Activated CD4-positive, alpha-beta T cell treated with anti-CD3 and anti-CD28 coated beads, Interleukin-2, amount 50 U/mL, for 48 hours (primary cell): Measurements from ENCODE around the gene PPP1R12B.
"Not testable (repeated sequence)": the region's sequence is repeated elsewhere in the genome, so short reads cannot be mapped to it uniquely, and the experiment has no call there.

ENCODE experiments used
- DNase-seq, 2 experiments: peaks; one replicate each; pipeline ENCODE4 v3.0.0-alpha.2; 2020

Gene PPP1R12B

GRCh38 chr1:202493112-202493511 is 144.6 kb downstream of the PPP1R12B start:
- not testable (repeated sequence) for DNase-seq

GRCh38 chr1:202498542-202498941 is 150.0 kb downstream of the PPP1R12B start:
- no peak for DNase-seq

GRCh38 chr1:202499997-202500396 is 151.5 kb downstream of the PPP1R12B start:
- DNase-seq = not testable (repeated sequence)

- no peak for DNase-seq
These were observed 152.8 kb downstream of the PPP1R12B start for GRCh38 chr1:202501281-202501680.

- DNase-seq = no peak
These were observed 156.9 kb downstream of the PPP1R12B start for GRCh38 chr1:202505356-202505755.

GRCh38 chr1:202505880-202506575 is 157.5 kb downstream of the PPP1R12B start:
- not testable (repeated sequence) for DNase-seq

- not testable (repeated sequence) for DNase-seq
These were observed 160.4 kb downstream of the PPP1R12B start for GRCh38 chr1:202508863-202509262.

- DNase-seq = not testable (repeated sequence)
These were observed 165.4 kb downstream of the PPP1R12B start for GRCh38 chr1:202513875-202514274.

- no peak for DNase-seq
These were observed 168.0 kb downstream of the PPP1R12B start for GRCh38 chr1:202516434-202516877.

GRCh38 chr1:202517146-202517545 is 168.6 kb downstream of the PPP1R12B start:
- DNase-seq = not testable (repeated sequence)

GRCh38 chr1:202518180-202518579 is 169.7 kb downstream of the PPP1R12B start:
- DNase-seq = not testable (repeated sequence)

- DNase-seq = not testable (repeated sequence)
These were observed 170.4 kb downstream of the PPP1R12B start for GRCh38 chr1:202518905-202519304.

GRCh38 chr1:202520129-202520856 is 171.8 kb downstream of the PPP1R12B start:
- not testable (repeated sequence) for DNase-seq

- DNase-seq = not testable (repeated sequence)
These were observed 172.3 kb downstream of the PPP1R12B start for GRCh38 chr1:202520857-202521216.

GRCh38 chr1:202521484-202521883 is 173.0 kb downstream of the PPP1R12B start:
- not testable (repeated sequence) for DNase-seq

- no peak for DNase-seq
These were observed 173.4 kb downstream of the PPP1R12B start for GRCh38 chr1:202521886-202522285.

GRCh38 chr1:202526056-202526455 is 177.6 kb downstream of the PPP1R12B start:
- not testable (repeated sequence) for DNase-seq

- not testable (repeated sequence) for DNase-seq
These were observed 179.7 kb downstream of the PPP1R12B start for GRCh38 chr1:202528096-202528722.

GRCh38 chr1:202530686-202531085 is 182.2 kb downstream of the PPP1R12B start:
- not testable (repeated sequence) for DNase-seq

- no peak for DNase-seq
These were observed 182.9 kb downstream of the PPP1R12B start for GRCh38 chr1:202531472-202531811.

- DNase-seq = not testable (repeated sequence)
These were observed 183.5 kb downstream of the PPP1R12B start for GRCh38 chr1:202531812-202532616.

- DNase-seq = not testable (repeated sequence)
These were observed 190.7 kb downstream of the PPP1R12B start for GRCh38 chr1:202539166-202539574.

- not testable (repeated sequence) for DNase-seq
These were observed 191.1 kb downstream of the PPP1R12B start for GRCh38 chr1:202539583-202539982.
